DND-41 (cell line): ENCODE measurements around the gene NUMA1.

Experiments used
- EZH2 ChIP-seq: IDR thresholded peaks from 3 replicates; pipeline ENCODE4 v1.6.1; 2012; ENCODE audit warnings: borderline replicate concordance, low read depth, mild to moderate bottlenecking, moderate library complexity, low read length, inconsistent platforms; ENCODE audit not compliant: severe bottlenecking
- TF ChIP-seq, protein P1 (sequence below): IDR thresholded peaks from 2 replicates; pipeline ENCODE4 v1.5.1; 2012; ENCODE audit warnings: borderline replicate concordance, low read length, moderate library complexity, mild to moderate bottlenecking; ENCODE audit not compliant: poor library complexity, severe bottlenecking; ENCODE audit errors: extremely low read depth

DNA sequence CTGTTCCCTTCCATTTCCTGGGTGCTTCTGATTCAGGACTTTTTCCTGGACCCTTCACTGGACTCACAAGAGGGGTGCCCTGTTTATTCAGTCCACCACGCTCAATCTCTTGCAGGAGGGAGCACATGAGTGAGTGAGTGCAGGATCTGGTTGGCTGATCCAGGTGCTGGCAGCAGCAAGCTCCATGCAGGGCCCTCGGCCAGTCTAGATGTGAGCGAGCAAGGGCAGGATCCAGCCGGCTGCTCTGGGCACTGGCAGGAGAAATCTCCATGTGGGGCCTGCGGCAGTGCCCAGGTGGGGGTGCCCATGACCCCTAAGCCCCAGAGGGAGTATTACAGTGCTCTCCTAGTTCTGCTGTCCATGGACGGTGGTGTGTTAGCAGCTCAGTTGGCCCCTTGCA lies 43.7 kb upstream of the NUMA1 start:
- no peak for TF ChIP-seq EZH2
- TF ChIP-seq, protein P1, sequence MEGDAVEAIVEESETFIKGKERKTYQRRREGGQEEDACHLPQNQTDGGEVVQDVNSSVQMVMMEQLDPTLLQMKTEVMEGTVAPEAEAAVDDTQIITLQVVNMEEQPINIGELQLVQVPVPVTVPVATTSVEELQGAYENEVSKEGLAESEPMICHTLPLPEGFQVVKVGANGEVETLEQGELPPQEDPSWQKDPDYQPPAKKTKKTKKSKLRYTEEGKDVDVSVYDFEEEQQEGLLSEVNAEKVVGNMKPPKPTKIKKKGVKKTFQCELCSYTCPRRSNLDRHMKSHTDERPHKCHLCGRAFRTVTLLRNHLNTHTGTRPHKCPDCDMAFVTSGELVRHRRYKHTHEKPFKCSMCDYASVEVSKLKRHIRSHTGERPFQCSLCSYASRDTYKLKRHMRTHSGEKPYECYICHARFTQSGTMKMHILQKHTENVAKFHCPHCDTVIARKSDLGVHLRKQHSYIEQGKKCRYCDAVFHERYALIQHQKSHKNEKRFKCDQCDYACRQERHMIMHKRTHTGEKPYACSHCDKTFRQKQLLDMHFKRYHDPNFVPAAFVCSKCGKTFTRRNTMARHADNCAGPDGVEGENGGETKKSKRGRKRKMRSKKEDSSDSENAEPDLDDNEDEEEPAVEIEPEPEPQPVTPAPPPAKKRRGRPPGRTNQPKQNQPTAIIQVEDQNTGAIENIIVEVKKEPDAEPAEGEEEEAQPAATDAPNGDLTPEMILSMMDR, result no peak
